Prostate gland (tissue), 2 donors: ENCODE data around the gene UVSSA.

Experiments used
- CTCF ChIP-seq, 4 experiments: fragments of 200-600 bp in 2 of 4; fragments of 450-650 bp in 2 of 4; sonication (generic) in 2 of 4; IDR thresholded peaks; 1 replicate in 3 of 4; 2 replicates in 1 of 4; pipeline ENCODE4 v1.5.1; 2016 to 2019; ENCODE audit warnings: antibody characterized with exemption in 4 of 4, mild to moderate bottlenecking in 2 of 4, moderate library complexity in 2 of 4
- POLR2A ChIP-seq: fragments of 450-650 bp; IDR thresholded peaks from one replicate; pipeline ENCODE4 v1.6.1; 2016; ENCODE audit warnings: antibody characterized with exemption, mild to moderate bottlenecking

DNA sequence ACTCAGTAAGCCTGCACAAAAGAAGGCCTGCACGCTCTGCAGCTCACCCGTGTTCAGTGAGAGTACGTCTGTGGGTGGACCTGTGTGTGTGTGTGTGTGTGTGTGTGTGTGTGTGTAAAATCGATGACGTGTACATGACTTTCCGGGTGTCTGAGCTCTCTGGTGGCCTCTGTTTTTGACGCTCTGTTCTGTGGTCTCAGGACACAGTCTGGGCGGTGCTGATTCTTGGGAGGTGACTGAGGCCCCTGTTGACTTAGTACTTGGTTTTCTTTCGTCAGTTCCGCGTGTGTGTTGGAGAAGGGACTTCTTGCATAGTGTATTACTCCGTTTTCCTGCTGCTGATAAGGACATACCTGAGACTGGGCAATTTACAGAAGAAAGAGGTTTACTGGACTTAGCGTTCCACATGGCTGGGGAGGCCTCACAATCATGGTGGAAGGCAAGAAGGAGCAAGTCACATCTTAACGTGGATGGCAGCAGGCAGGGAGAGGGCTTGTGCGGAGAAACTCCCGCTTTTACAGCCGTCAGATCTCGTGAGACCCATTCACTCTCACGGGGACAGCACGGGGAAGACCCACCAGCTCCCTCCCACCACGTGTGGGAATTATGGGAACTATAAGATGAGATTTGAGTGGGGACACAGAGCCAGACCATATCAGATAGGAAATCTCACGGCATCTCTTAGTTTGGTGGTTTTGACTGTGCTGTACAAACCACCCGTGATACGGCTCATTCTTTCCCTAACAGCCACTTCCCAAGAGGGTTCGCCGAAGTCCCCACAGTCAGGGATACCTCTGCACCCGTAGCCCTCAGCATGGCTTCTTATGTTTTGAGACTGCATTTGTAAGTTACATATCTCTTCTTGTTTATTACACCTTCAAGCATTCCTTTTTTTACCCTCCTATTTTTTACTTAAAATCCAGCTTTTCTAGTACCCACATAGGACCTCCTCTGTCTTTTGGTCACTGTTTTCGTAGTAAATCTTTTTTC lies 24.5 kb downstream of the UVSSA start:
- TF ChIP-seq POLR2A = no peak
- TF ChIP-seq CTCF (IDR thresholded peaks at IDR 0.05) = no peak
